MCF 10A (cell line): ENCODE data around the gene PDCD1. TPM values are rescaled to one million over a fixed set of nuclear protein-coding genes. Genes with fewer than 3 reads are reported as not detected.

ENCODE experiments used
- BruUV-seq: library from RNA; stranded (reverse); fragments of 400-500 nt; replicated peaks from 2 replicates; lab custom pipeline; 2021; lab: Mats Ljungman, UMichigan
- CTCF ChIA-PET: fragments of 300-600 bp; sonication (Branson Sonifier 250); formaldehyde crosslinking; extraction: SDS; loops from one replicate; lab custom pipeline; 2021; ENCODE audit warnings: antibody characterized with exemption, inconsistent platforms; lab: Yijun Ruan, JAX
- POLR2A ChIA-PET: fragments of 300-600, 350-650 bp; sonication (Branson Sonifier 250); formaldehyde crosslinking; extraction: SDS; loops from one replicate; lab custom pipeline; 2020; ENCODE audit warnings: antibody characterized with exemption, inconsistent platforms; lab: Yijun Ruan, JAX
- DNase-seq: peaks from one replicate; pipeline ENCODE4 v3.0.0-alpha.2; 2018; ENCODE audit not compliant: unreplicated experiment
- H3K27ac Mint-ChIP-seq: one replicate; pipeline ENCODE4 v1.8.0; 2022; ENCODE audit warnings: mild to moderate bottlenecking, low read depth, mixed read lengths; ENCODE audit not compliant: unreplicated experiment
- H3K27me3 Mint-ChIP-seq: one replicate; pipeline ENCODE4 v1.8.0; 2022; ENCODE audit warnings: mixed read lengths; ENCODE audit not compliant: insufficient read depth, unreplicated experiment
- H3K36me3 Mint-ChIP-seq: one replicate; pipeline ENCODE4 v1.8.0; 2022; ENCODE audit warnings: mild to moderate bottlenecking, moderate library complexity, mixed read lengths; ENCODE audit not compliant: insufficient read depth, unreplicated experiment
- H3K4me1 Mint-ChIP-seq: one replicate; pipeline ENCODE4 v1.8.0; 2022; ENCODE audit warnings: mixed read lengths; ENCODE audit not compliant: insufficient read depth, unreplicated experiment
- H3K4me3 Mint-ChIP-seq: one replicate; pipeline ENCODE4 v1.8.0; 2022; ENCODE audit warnings: mild to moderate bottlenecking, moderate library complexity, mixed read lengths; ENCODE audit not compliant: unreplicated experiment
- H3K9me3 Mint-ChIP-seq: one replicate; pipeline ENCODE4 v1.8.0; 2022; ENCODE audit warnings: mixed read lengths; ENCODE audit not compliant: unreplicated experiment
- CTCF ChIP-seq: fragments of 200-600 bp; IDR thresholded peaks from one replicate; pipeline ENCODE4 v1.8.0; 2022; ENCODE audit warnings: antibody characterized with exemption, mild to moderate bottlenecking; ENCODE audit not compliant: unreplicated experiment
- intact Hi-C: fragments of 100-400 bp; cut with micrococcal nuclease; formaldehyde crosslinking; loops from 2 replicates; pipeline ENCODE4 v1.14.1; 2022
- total RNA-seq: library from RNA; stranded (reverse); gene quantifications from 2 replicates; pipeline ENCODE4 v1.2.3, GENCODE V29; 2022

PDCD1 gene
- total RNA-seq, 1 experiment from 2014 or later = not detected

DNA sequence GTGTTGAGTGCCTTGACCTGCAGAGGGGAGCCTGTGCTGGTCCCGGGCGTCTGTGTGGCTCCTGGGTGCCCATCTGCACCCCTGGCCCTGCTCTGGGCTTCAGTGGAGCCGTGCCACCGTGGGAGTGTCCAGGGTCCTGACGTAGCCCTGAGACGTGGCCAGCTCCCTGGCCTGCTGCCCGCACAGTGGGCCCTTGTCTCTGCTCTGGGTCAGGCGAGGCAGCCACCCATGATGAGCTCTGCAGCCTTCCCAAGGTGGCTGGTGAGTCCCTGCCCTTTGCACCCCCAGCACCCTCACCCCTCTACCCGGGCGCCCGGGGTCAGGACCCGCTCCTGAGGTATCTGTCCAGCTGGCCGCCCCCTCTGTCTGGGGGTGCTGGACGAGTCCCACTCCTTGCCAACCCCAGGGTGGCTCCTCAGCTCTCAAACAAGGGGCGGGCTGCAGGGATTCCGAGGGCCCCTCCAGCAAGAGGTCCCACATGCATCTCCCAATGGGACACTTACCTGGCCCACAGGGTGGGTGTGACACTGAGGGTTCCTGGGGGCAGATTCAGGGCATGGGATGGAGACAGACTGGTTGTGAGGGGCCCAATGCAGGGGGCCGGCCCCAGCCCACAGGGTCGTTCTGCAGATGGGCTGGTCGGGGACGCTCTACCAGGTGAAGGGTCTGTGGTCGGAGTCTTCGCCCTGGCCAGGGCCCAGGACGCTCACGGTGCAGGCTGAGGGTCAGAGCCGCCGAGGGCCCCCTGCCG, 47.3 kb downstream of the PDCD1 start:
- ChIA-PET CTCF (no interaction called here), POLR2A (no interaction called here)
- no TSS peak for BruUV-seq
- no peak for DNase-seq
- intact Hi-C loops = no loop called here
- no peaks in the 10 kb centered on the region for H3K4me1 Mint-ChIP-seq
- no peaks in the 10 kb centered on the region for H3K9me3 Mint-ChIP-seq
- H3K36me3 Mint-ChIP-seq = no peaks in the 10 kb centered on the region
- no peak overlapping the region for H3K4me3 Mint-ChIP-seq
- peaks cover 11% of the 10 kb centered on the region for H3K27me3 Mint-ChIP-seq
- no peak for TF ChIP-seq CTCF
- H3K27ac Mint-ChIP-seq = no peak overlapping the region

DNA sequence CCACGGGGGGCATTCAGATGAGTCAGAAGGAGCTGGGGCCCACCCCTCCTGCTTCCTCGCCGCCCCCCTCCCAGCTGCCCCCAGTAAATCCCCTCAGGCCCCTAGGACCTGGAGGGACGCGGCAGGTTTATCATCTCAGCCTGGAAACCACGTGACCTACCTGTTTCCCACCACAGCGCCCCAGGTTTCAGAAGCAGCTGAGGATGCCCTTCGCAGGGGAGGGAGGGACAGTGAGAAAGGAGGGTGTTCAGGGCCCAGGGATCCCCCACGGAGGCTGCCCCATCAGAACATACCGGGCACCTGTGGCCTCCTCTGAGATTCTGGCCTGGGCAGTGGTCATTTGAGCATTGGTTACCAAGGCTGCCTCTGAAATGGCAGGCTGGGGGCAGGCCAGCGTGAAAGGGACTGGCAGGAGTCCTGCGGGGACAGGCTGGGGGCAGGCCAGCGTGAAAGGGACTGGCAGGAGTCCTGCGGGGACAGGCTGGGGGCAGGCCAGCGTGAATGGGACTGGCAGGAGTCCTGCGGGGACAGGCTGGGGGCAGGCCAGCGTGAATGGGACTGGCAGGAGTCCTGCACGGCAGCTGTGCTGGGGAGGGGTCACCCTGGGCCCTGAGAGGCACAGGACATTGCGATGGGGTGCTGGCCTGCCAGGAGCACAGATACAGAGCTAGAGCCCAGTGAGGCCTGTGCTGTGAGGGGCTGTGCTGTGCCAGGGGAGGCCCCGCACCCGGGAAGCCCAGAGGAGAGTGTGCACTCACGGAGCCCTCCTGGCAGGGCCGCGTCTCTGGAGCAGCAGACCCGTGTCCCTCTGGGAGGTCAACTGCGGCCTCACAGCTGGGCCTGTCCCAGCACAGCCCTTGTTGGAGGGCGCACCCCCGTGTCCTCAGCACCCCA, 48.1 kb downstream of the PDCD1 start:
- no peaks in the 10 kb centered on the region for H3K36me3 Mint-ChIP-seq
- ChIA-PET POLR2A (no interaction called here), CTCF (no interaction called here)
- H3K9me3 Mint-ChIP-seq = no peaks in the 10 kb centered on the region
- intact Hi-C loops = no loop called here
- no peak for DNase-seq
- no peak overlapping the region for H3K27ac Mint-ChIP-seq
- H3K27me3 Mint-ChIP-seq = peaks cover 10% of the 10 kb centered on the region
- H3K4me1 Mint-ChIP-seq = no peaks in the 10 kb centered on the region
- no TSS peak for BruUV-seq
- no peak for TF ChIP-seq CTCF
- H3K4me3 Mint-ChIP-seq = no peak overlapping the region

GRCh38 chr2:241809383-241810306, 49.0 kb downstream of the PDCD1 start:
- no peaks in the 10 kb centered on the region for H3K9me3 Mint-ChIP-seq

More at GRCh38 chr2:241809383-241810306, 49.0 kb downstream of the PDCD1 start:
- ChIA-PET CTCF (interaction anchor here (0.7 kb wide), 1 partner anchor 859 kb away, joined by 3 read pairs; no protein-coding TSS in a partner anchor), POLR2A (no interaction called here)
- peaks cover under 1% of the 10 kb centered on the region for H3K27me3 Mint-ChIP-seq
- no TSS peak for BruUV-seq
- H3K4me3 Mint-ChIP-seq = no peak overlapping the region
- H3K27ac Mint-ChIP-seq = no peak overlapping the region
- H3K36me3 Mint-ChIP-seq = no peaks in the 10 kb centered on the region
- intact Hi-C loops = no loop called here
- no peak for TF ChIP-seq CTCF
- H3K4me1 Mint-ChIP-seq = no peaks in the 10 kb centered on the region
- no peak for DNase-seq
